ENCODE measurements around the gene DOCK4.

The DOCK4 gene

GRCh38 chr7:111787099-111787498 is 419.1 kb downstream of the DOCK4 start:
- Histone ChIP-seq H3K4me3 (replicated peaks; ENCODE audit: insufficient read depth, low read length) (no peak overlapping the region), H3K27me3 (ENCODE audit: insufficient read depth, poor library complexity, severe bottlenecking) (no peaks in the 10 kb centered on the region), H3K27ac (replicated peaks) (no peak overlapping the region)
- DNase-seq (ENCODE audit: low read depth in 1 of 2, low spot score in 1 of 2) = no peak
- no peak for TF ChIP-seq POLR2AphosphoS5 (IDR thresholded peaks at IDR 0.05; ENCODE audit: low read depth)
- TF ChIP-seq SPI1 (IDR thresholded peaks at IDR 0.05; ENCODE audit: borderline replicate concordance, low read depth) = no peak
- TF ChIP-seq REST (IDR thresholded peaks at IDR 0.05; ENCODE audit: insufficient replicate concordance, low read depth) = no peak
- TF ChIP-seq GABPA (IDR thresholded peaks at IDR 0.05; ENCODE audit: low read depth) = no peak
- TF ChIP-seq CTCF (IDR thresholded peaks at IDR 0.05; ENCODE audit: insufficient read depth, low read length) = no peak

DNA sequence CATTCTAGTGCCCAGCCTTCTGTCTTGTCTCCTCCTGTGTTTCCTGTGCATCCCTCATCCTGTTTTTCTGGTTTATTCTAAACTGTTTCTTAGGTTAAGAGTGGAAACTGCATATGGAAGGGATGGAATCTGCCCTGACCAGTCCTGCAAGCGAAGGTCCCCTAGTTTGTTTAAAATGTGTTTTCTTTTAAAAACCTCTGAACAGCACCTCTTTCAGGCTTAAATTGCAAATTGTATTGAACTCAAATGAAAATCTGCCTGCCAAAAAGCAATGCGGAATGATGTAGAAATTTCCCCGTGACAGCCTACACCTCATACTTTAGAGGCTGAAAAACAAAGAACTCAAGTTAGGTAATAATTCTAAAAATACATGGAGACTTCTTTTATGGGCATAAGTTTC is 421.1 kb downstream of the DOCK4 start:
- no peaks in the 10 kb centered on the region for H3K27me3 ChIP-seq (ENCODE audit: insufficient read depth, poor library complexity, severe bottlenecking)
- H3K27ac ChIP-seq (replicated peaks) = no peak overlapping the region
- H3K4me3 ChIP-seq (replicated peaks; ENCODE audit: insufficient read depth, low read length) = no peak overlapping the region
- TF ChIP-seq GABPA (IDR thresholded peaks at IDR 0.05; ENCODE audit: low read depth) (no peak), POLR2AphosphoS5 (IDR thresholded peaks at IDR 0.05; ENCODE audit: low read depth) (no peak), CTCF (IDR thresholded peaks at IDR 0.05; ENCODE audit: insufficient read depth, low read length) (no peak), SPI1 (IDR thresholded peaks at IDR 0.05; ENCODE audit: borderline replicate concordance, low read depth) (no peak), REST (IDR thresholded peaks at IDR 0.05; ENCODE audit: insufficient replicate concordance, low read depth) (no peak)
- DNase-seq (ENCODE audit: low read depth in 1 of 2, low spot score in 1 of 2) = no peak

- no peak for DNase-seq (ENCODE audit: low read depth in 1 of 2, low spot score in 1 of 2)
- Histone ChIP-seq H3K27ac (replicated peaks) (no peak overlapping the region), H3K27me3 (ENCODE audit: insufficient read depth, poor library complexity, severe bottlenecking) (no peaks in the 10 kb centered on the region), H3K4me3 (replicated peaks; ENCODE audit: insufficient read depth, low read length) (no peak overlapping the region)
- no peak for TF ChIP-seq REST (IDR thresholded peaks at IDR 0.05; ENCODE audit: insufficient replicate concordance, low read depth)
- TF ChIP-seq GABPA (IDR thresholded peaks at IDR 0.05; ENCODE audit: low read depth) = no peak
Observed at GRCh38 chr7:111784296-111784695, 421.9 kb downstream of the DOCK4 start.

- no peak for DNase-seq (ENCODE audit: low read depth in 1 of 2, low spot score in 1 of 2)
- no peak for TF ChIP-seq POLR2AphosphoS5 (IDR thresholded peaks at IDR 0.05; ENCODE audit: low read depth)
- no peak for TF ChIP-seq SPI1 (IDR thresholded peaks at IDR 0.05; ENCODE audit: borderline replicate concordance, low read depth)
- TF ChIP-seq CTCF (IDR thresholded peaks at IDR 0.05; ENCODE audit: insufficient read depth, low read length) = no peak
- TF ChIP-seq REST (IDR thresholded peaks at IDR 0.05; ENCODE audit: insufficient replicate concordance, low read depth) = no peak
- TF ChIP-seq GABPA (IDR thresholded peaks at IDR 0.05; ENCODE audit: low read depth) = no peak
- no peak overlapping the region for H3K27ac ChIP-seq (replicated peaks)
- H3K4me3 ChIP-seq (replicated peaks; ENCODE audit: insufficient read depth, low read length) = no peak overlapping the region
- H3K27me3 ChIP-seq (ENCODE audit: insufficient read depth, poor library complexity, severe bottlenecking) = no peaks in the 10 kb centered on the region
Observed at GRCh38 chr7:111783854-111784253, 422.3 kb downstream of the DOCK4 start.
